HG02885 (cell line): ENCODE results near the gene SMURF2.
A peak's percentile ranks its signal among the peaks of the same experiment; 100 is the strongest.
"Not testable (repeated sequence)": the region's sequence is repeated elsewhere in the genome, so short reads cannot be mapped to it uniquely, and the experiment has no call there.

Experiments used
- ATAC-seq: cut with Tn5 transposase; IDR thresholded peaks from one replicate; pipeline ENCODE4 v1.9.1; 2021; ENCODE audit warnings: mild to moderate bottlenecking; ENCODE audit not compliant: unreplicated experiment, poor library complexity

The SMURF2 gene

GRCh38 chr17:64634218-64634617 is 27.9 kb downstream of the SMURF2 start:
- no peak for ATAC-seq

GRCh38 chr17:64632606-64633005 is 29.5 kb downstream of the SMURF2 start:
- ATAC-seq: no peak

- ATAC-seq: no peak
Measured at GRCh38 chr17:64632194-64632593, 29.9 kb downstream of the SMURF2 start.

DNA sequence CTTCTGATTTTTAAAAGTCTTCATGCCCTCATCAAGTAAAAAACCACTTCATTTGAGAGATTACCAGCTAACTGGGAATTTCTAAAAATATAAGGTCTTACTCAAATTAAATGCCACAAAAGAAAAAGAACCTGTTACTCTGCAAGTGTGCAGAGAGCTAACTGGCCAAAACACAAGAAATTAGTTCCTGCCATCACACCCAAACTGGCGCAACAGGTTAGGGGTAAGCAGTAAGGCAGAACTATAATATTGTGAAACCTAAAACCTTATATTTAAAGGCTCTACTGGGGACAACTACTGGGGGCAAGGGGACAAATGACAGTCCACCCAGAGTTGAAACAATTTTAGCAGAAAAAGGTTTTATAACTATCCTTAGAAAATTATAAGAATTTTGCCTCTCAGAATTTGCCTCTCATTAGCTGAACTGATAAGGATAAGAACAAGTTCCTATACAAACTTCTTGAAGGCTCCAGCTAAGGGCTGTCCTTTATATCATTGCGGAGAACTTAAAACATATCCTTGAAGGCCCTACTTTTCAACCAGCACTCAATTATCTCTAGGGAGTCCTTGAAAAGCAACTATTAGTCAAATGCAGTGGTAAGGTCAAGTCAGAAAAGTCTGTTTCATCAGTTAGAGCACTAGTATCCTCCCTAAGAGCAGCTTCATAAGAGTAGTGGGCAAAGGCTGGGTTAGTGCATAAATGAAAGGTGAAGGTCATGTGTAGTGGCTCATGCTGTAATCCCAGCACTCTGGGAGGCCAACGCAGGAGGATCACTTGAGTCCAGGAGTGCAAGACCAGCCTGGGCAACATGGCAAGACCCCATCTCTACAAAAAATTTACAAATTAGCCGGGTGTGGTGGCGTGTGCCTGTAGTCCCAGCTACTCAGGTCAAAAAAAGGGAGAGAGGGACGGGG is 31.5 kb downstream of the SMURF2 start:
- ATAC-seq: no peak

GRCh38 chr17:64628641-64629040 is 33.5 kb downstream of the SMURF2 start:
- ATAC-seq: peak; percentile 71

GRCh38 chr17:64627797-64628196 is 34.3 kb downstream of the SMURF2 start:
- ATAC-seq: no peak

DNA sequence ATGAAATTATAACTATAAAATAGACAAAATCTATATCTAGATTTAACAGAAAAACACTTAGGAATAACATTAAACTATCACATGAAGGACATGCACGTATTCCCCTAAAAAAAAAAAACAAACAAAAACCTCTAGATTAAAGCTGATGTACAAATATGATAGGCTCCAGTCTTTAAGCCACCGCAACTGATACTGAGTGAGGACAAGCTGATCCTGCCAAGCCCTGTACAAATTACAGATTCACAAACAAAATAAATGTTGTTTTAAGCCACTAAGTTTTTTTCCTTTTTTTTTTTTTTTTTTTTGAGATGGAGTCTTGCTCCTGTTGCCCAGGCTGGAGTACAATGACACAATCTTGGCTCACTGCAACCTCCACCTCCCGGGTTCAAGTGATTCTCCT is 35.3 kb downstream of the SMURF2 start:
- ATAC-seq: no peak

DNA sequence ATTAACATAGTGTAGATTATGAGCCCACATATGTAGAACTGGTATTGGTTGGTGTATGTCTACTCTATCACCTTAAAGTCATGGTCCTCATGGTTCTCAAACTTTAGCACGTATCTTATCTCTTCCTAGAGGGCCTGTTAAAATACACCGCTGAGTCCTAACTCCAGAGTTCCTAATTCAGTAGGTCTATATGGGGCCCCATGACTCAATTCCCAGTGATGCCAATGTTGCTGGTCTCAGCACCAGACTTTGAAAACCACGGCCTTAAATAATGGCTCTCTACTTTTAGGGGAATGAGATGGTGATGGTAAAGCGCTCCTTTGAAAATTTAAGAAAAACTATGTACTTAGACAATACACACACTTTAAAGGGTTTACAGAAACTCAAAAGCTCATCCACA is 36.6 kb downstream of the SMURF2 start:
- no peak for ATAC-seq

- no peak for ATAC-seq
Measured at GRCh38 chr17:64622931-64623654, 39.0 kb downstream of the SMURF2 start.

DNA sequence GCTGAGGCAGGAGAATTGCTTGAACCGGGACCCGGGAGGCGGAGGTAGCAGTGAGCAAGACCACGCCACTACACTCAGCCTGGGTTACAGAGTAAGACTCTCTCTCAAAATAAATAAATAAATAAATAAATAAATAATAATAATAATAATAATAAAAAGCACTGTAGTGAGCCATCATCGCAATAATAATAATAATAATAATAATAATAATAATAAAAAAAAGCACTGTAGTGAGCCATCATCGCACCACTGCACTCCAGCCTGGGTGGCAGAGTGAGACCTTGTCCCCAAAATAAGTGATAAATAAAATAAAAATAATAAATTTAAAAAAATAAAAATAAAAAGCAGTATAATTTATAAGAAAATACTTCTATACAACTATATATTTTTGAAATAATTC is 40.3 kb downstream of the SMURF2 start:
- no peak for ATAC-seq

GRCh38 chr17:64618848-64619247 is 43.3 kb downstream of the SMURF2 start:
- no peak for ATAC-seq

DNA sequence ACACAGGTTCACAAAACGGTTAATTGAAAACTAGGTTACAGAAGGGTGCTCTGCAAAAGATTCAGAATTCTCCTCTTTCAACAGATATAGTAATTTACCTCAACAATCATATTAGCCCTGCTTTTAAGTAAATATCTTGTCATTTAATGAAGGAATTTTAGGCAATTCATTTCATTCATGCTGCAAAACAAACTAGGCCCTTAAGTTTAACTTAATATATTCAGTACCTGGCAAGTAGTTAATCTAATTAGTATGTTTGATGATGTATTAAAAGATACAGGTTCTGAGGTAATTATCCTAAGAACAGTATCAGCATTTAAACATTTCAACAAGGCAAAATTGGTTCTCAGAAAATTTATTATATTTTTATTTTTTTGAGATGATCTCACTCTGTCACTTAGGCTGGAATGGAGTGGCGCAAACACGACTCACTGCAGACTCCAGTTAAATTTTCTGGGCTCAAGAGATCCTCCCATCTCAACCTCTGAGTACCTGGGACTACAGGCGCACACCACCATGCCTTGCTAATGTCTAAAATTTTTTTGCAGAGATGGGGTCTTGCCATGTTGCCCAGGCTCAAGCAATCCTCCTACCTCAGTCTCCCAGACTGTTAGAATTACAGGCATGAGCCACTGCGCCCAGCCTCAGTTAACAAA is 44.9 kb downstream of the SMURF2 start:
- no peak for ATAC-seq

GRCh38 chr17:64615028-64615677 is 47.0 kb downstream of the SMURF2 start:
- ATAC-seq: no peak

GRCh38 chr17:64614266-64615027 is 47.7 kb downstream of the SMURF2 start:
- ATAC-seq: no peak

GRCh38 chr17:64611369-64611768 is 50.7 kb downstream of the SMURF2 start:
- no peak for ATAC-seq

DNA sequence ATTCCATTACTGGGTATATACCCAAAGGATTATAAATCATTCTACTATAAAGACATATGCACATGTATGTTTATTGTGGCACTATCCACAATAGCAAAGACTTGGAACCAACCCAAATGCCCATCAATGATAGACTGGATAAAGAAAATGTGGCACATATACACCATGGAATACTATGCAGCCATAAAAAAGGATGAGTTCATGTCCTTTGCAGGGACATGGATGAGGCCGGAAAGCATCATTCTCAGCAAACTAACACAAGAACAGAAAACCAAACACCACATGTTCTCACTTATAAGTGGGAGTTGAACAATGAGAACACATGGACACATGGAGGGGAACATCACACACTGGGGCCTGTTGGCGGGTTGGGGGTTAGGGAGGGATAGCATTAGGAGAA is 51.9 kb downstream of the SMURF2 start:
- not testable (repeated sequence) for ATAC-seq

DNA sequence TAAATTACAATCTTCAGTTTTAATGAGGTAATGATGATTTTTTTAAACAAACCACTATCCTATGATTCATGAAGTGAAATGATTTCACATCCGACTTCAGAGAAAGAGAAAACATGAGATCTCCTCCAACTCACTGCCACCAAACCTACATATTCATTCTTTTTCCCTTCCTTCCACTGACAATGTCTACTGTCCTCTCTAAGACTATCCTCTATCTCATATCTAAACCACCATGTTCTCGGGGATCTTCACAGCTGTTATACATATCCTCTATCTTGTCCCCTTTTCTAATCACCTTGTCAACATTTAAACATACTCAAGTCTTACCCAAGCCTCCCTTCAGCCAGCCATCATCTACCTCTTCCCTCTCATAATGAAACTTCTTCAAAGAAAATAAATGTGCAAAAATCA is 53.5 kb downstream of the SMURF2 start:
- ATAC-seq: no peak

GRCh38 chr17:64607862-64608565 is 54.1 kb downstream of the SMURF2 start:
- no peak for ATAC-seq

GRCh38 chr17:64604532-64604931 is 57.6 kb downstream of the SMURF2 start:
- not testable (repeated sequence) for ATAC-seq
